ENCODE measurements around the gene HS1BP3.

The HS1BP3 gene

DNA sequence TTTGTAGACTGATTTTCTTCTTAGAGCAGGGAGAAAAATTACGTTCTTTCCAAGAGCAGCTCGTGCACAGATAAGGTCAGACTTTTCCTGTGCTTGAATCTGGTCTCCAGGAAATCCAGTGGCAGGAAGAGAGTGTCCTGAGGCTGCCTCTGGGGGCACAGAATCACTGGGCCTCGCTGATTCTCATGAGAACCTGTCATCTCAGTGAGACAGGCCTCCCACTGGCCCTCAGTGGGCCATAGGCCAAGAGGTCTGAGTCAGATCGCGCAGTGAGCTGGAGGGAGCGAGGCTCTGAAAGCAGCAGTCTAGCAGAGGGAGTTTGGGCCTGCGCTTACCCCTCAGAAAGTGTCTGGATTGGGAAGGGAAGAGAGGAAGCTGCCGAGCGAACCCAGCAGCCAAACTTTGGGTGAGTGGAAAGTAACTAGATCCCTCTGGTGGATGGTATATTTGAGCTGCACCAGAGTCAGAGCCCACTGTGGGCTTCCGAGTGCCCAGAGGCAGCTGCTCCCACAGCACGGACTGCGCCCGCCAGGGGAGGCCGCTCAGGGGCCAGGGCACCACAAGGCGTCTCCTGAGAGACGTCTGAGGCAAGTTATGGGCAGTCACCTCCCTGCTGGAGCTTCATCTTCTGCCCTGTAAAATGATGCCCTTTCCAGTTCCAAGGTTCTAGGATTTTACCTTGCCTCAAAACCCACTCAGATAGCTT is 24.2 kb upstream of the HS1BP3 start:
- DNase-seq (ENCODE audit: low spot score) = no peak

- DNase-seq (ENCODE audit: low spot score) = no peak
Observed at GRCh38 chr2:20674309-20674965, 23.5 kb upstream of the HS1BP3 start.

- DNase-seq (ENCODE audit: low spot score) = no peak
Observed at GRCh38 chr2:20673686-20674308, 22.9 kb upstream of the HS1BP3 start.

GRCh38 chr2:20672201-20672951 is 21.5 kb upstream of the HS1BP3 start:
- DNase-seq (ENCODE audit: low spot score) = no peak

DNA sequence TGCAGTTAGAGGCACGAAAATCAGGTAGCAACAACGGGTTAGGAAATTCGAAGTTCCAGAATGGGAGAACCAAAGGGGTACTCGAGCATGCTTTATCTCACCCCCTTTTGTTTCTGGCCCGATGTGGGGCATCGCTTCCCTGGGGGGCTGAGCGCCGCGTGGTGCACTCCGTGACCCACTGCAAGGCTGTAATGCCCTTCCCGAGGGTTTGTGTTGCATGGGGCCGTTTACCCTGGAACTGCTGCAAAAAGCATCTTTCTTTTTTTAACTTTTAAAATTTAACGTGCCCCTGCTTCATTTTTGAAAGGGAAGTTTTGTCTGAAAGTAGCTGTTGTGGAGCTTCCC is 20.8 kb upstream of the HS1BP3 start:
- DNase-seq (ENCODE audit: low spot score) = no peak

GRCh38 chr2:20671036-20671735 is 20.3 kb upstream of the HS1BP3 start:
- no peak for DNase-seq (ENCODE audit: low spot score)

- DNase-seq (ENCODE audit: low spot score) = no peak
Observed at GRCh38 chr2:20670315-20671035, 19.6 kb upstream of the HS1BP3 start.

GRCh38 chr2:20669562-20670314 is 18.8 kb upstream of the HS1BP3 start:
- no peak for DNase-seq (ENCODE audit: low spot score)

- no peak for DNase-seq (ENCODE audit: low spot score)
Observed at GRCh38 chr2:20668871-20669475, 18.1 kb upstream of the HS1BP3 start.

DNA sequence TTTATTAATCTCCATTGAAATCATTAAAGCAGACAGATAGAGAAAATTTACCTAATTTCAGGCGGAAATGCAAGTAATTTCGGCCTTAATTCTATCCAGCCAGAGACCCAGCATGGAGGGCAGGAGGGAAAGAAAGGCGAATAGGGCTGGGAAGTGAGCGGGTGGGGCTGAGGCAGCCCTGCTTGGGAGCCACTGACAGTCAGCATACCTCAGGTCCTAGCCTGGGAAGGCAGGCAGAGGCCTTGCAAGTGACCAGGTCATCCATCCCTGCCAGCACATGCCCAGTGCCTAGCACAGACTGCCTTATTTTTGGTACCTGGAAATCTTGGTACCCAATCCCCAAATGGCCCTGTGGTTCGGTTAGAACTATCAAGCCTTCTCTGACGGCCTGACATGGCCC is 17.6 kb upstream of the HS1BP3 start:
- DNase-seq (ENCODE audit: low spot score) = no peak

- DNase-seq (ENCODE audit: low spot score) = no peak
Observed at GRCh38 chr2:20667531-20668401, 16.9 kb upstream of the HS1BP3 start.

GRCh38 chr2:20667151-20667530 is 16.2 kb upstream of the HS1BP3 start:
- DNase-seq (ENCODE audit: low spot score) = no peak

GRCh38 chr2:20666304-20667150 is 15.6 kb upstream of the HS1BP3 start, which contains the start of gene GDF7:
Gene GDF7, plus strand, starts transcription at chr2:20667144. Its CDS starts 96 bp downstream, at chr2:20667240.
- DNase-seq (ENCODE audit: low spot score) = no peak

DNA sequence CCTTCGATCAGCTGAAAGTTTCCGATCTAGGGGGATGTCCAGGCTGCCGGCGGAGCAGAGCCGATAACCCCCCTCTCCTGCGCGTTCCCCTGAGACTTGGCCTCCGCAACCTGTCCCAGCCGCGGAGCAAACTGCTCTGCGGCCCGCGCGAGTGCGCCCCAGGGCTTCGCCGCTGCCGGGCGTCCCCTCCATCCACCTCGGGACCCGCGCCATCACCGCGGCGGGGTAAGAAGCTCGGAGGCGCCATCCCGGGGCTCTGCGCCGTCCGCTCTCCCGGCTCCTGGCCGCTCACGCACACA is 15.1 kb upstream of the HS1BP3 start:
- no peak for DNase-seq (ENCODE audit: low spot score)

DNA sequence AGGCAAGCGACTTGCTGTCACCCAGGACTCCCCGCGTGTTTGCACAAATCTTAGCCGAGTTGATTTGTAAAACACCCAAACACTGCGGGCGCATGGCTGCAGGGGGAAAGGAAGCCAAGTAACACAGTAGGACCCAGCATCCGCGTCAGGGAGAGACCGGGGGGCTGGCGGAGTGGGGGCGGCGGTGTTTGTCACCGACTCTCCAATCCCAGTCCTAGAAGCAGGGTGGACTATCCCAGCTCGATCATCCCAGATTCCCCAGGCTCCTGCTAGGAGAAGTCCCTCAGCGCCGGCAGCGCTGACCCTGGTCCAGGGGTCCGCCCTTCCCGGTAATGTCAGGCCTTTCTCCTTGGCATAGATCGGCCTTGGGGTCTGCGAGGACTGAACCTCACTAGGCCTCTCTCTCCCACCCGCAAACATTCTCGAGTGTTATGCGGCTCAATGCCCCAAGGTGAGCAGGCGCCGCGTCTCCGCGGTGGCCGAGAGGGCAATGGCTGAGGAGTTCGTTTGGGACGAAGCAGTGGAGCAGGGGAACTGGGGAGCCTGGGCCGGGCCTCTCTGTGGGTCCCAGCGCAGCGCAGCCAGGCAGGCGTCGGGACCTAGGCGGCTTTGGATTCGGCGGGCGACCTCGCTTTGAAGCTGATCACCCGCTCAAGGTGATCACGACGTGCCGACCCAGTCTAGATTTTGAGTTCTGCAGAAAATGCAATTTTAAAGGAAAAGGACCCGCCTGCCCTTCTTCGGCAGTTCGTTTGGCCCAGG is 14.5 kb upstream of the HS1BP3 start:
- no peak for DNase-seq (ENCODE audit: low spot score)

- DNase-seq (ENCODE audit: low spot score) = no peak
Observed at GRCh38 chr2:20664431-20665242, 13.7 kb upstream of the HS1BP3 start.

- DNase-seq (ENCODE audit: low spot score) = no peak
Observed at GRCh38 chr2:20664071-20664390, 13.1 kb upstream of the HS1BP3 start.
